CD14-positive monocyte (primary cell): ENCODE results near the gene FTL. TPM values are rescaled to one million over a fixed set of nuclear protein-coding genes. Genes with fewer than 3 reads are reported as not detected.

Experiments used
- DNase-seq, 3 donors: peaks; one replicate each; pipeline ENCODE4 v3.0.0-alpha.2; 2011 to 2022
- H2AFZ ChIP-seq: 2 replicates; pipeline ENCODE4 v1.6.0; 2012; ENCODE audit warnings: mild to moderate bottlenecking, low read depth, low read length, inconsistent platforms; ENCODE audit not compliant: insufficient read depth, poor library complexity, severe bottlenecking
- H3K27ac ChIP-seq, 2 donors: 1 replicate in 1 of 2; 2 replicates in 1 of 2; pipeline ENCODE4 v1.5.1; 2012 to 2013; ENCODE audit warnings: low read length in 2 of 2, control low read depth in 1 of 2, inconsistent platforms in 1 of 2, low read depth in 1 of 2, mild to moderate bottlenecking in 1 of 2
- H3K27me3 ChIP-seq, 2 donors: one replicate each; pipeline versions ENCODE4 v1.6.0 to v1.6.1; 2011 to 2013; ENCODE audit warnings: low read length in 2 of 2; ENCODE audit not compliant: control insufficient read depth in 2 of 2, insufficient read depth in 2 of 2
- H3K36me3 ChIP-seq, 2 donors: replicated peaks in 1 of 2; 1 replicate in 1 of 2; 2 replicates in 1 of 2; pipeline versions ENCODE4 v1.5.1 to v1.6.1; 2012 to 2013; ENCODE audit warnings: low read length in 2 of 2, control low read depth in 1 of 2, inconsistent platforms in 1 of 2, mild to moderate bottlenecking in 1 of 2; ENCODE audit not compliant: insufficient read depth in 2 of 2, control insufficient read depth in 1 of 2
- H3K4me1 ChIP-seq, 2 donors: 1 replicate in 1 of 2; 2 replicates in 1 of 2; pipeline versions ENCODE4 v1.5.1 to v1.6.1; 2012 to 2013; ENCODE audit warnings: low read length in 2 of 2, control low read depth in 1 of 2, inconsistent platforms in 1 of 2, mild to moderate bottlenecking in 1 of 2, moderate library complexity in 1 of 2; ENCODE audit not compliant: insufficient read depth in 2 of 2, control insufficient read depth in 1 of 2
- H3K4me2 ChIP-seq: replicated peaks from 2 replicates; pipeline ENCODE3; 2012; ENCODE audit warnings: low read length, moderate library complexity, mild to moderate bottlenecking; ENCODE audit not compliant: poor library complexity, severe bottlenecking; ENCODE audit errors: extremely low read depth
- H3K4me3 ChIP-seq, 3 experiments: fragments of 200-600 bp in 1 of 3; sonication (generic) in 1 of 3; replicated peaks in 1 of 3; 1 replicate in 2 of 3; 2 replicates in 1 of 3; pipeline ENCODE4 v1.5.1; 2011 to 2013; ENCODE audit warnings: low read length in 3 of 3, mild to moderate bottlenecking in 3 of 3, control low read depth in 2 of 3, low read depth in 2 of 3, inconsistent platforms in 1 of 3, moderate library complexity in 1 of 3
- H3K79me2 ChIP-seq: 2 replicates; pipeline ENCODE4 v1.6.0; 2012; ENCODE audit warnings: mild to moderate bottlenecking, control low read depth, inconsistent platforms, low read length, moderate library complexity; ENCODE audit not compliant: insufficient read depth
- H3K9ac ChIP-seq: 2 replicates; pipeline ENCODE4 v1.6.0; 2017; ENCODE audit warnings: low read length, mild to moderate bottlenecking; ENCODE audit not compliant: insufficient read depth, poor library complexity, severe bottlenecking
- H3K9me3 ChIP-seq, 2 donors: replicated peaks in 1 of 2; 1 replicate in 1 of 2; 2 replicates in 1 of 2; pipeline versions ENCODE4 v1.5.1 to v1.6.1; 2012 to 2013; ENCODE audit warnings: low read length in 2 of 2, control low read depth in 1 of 2; ENCODE audit not compliant: control insufficient read depth in 1 of 2, insufficient read depth in 1 of 2
- H4K20me1 ChIP-seq: 2 replicates; pipeline ENCODE4 v1.6.0; 2012; ENCODE audit warnings: mild to moderate bottlenecking, low read length, control low read depth, moderate library complexity; ENCODE audit not compliant: insufficient read depth
- H3K27ac Mint-ChIP-seq, 7 donors: one replicate each; pipeline ENCODE4 v1.8.0; 2020; ENCODE audit warnings: mild to moderate bottlenecking in 7 of 7, mixed read lengths in 7 of 7, moderate library complexity in 6 of 7, inconsistent platforms in 2 of 7
- H3K27me3 Mint-ChIP-seq, 3 donors: one replicate each; pipeline ENCODE4 v1.8.0; 2021 to 2022; ENCODE audit warnings: low read depth in 3 of 3, mild to moderate bottlenecking in 3 of 3, mixed read lengths in 3 of 3, moderate library complexity in 3 of 3, inconsistent platforms in 1 of 3
- H3K36me3 Mint-ChIP-seq, 2 donors: one replicate each; pipeline ENCODE4 v1.8.0; 2020; ENCODE audit warnings: mixed read lengths in 2 of 2, inconsistent platforms in 1 of 2, mild to moderate bottlenecking in 1 of 2
- H3K4me1 Mint-ChIP-seq: one replicate; pipeline ENCODE4 v1.8.0; 2020; ENCODE audit warnings: mild to moderate bottlenecking, mixed read lengths
- H3K4me3 Mint-ChIP-seq, 2 donors: one replicate each; pipeline ENCODE4 v1.8.0; 2020; ENCODE audit warnings: mild to moderate bottlenecking in 2 of 2, mixed read lengths in 2 of 2, moderate library complexity in 1 of 2
- H3K9me3 Mint-ChIP-seq, 7 donors: one replicate each; pipeline ENCODE4 v1.8.0; 2020 to 2022; ENCODE audit warnings: mixed read lengths in 7 of 7, mild to moderate bottlenecking in 6 of 7, moderate library complexity in 6 of 7, inconsistent platforms in 2 of 7
- CTCF ChIP-seq: fragments of 200-600 bp; IDR thresholded peaks from one replicate; pipeline ENCODE4 v1.8.0; 2022; ENCODE audit warnings: antibody characterized with exemption, mild to moderate bottlenecking
- WGBS: methylation state at CpG from one replicate; pipeline ENCODE4 v1.1.5; 2013; ENCODE audit warnings: missing lambda C conversion rate; ENCODE audit not compliant: insufficient coverage; 5-methylcytosine and 5-hydroxymethylcytosine counted together
- intact Hi-C, 2 donors: fragments of 100-400 bp; cut with micrococcal nuclease; formaldehyde crosslinking; loops; one replicate each; pipeline versions ENCODE4 v1.15.0 to v1.15.1; 2023
- polyA plus RNA-seq, 3 donors: library from polyadenylated mRNA; depleted of rRNA in 1 of 3; unstranded in 2 of 3; stranded (reverse) in 1 of 3; fragments of 300-500 nt in 2 of 3; fragments of >200 nt in 1 of 3; fragmentation: Illumina TruSeq in 2 of 3; gene quantifications; 1 replicate in 2 of 3; 2 replicates in 1 of 3; pipeline ENCODE4 v1.2.3, GENCODE V29; 2012 to 2021

FTL gene
- polyA plus RNA-seq, 3 donors: 4,468 to 26,681 (median 23,650) TPM

GRCh38 chr19:48943081-48943480, 22.0 kb upstream of the FTL start:
- Mint-ChIP-seq H3K9me3 (peaks cover 11 to 28% (median 25%) of the 10 kb centered on the region in 7 donors), H3K27me3 (peaks cover 0 to 7% (median 4%) of the 10 kb centered on the region in 3 donors), H3K4me3 (no peak overlapping the region), H3K27ac (no peak overlapping the region), H3K4me1 (no peaks in the 10 kb centered on the region), H3K36me3 (no peaks in the 10 kb centered on the region)
- Histone ChIP-seq H4K20me1 (no peaks in the 10 kb centered on the region), H3K79me2 (no peaks in the 10 kb centered on the region), H3K4me3 (no peak overlapping the region), H3K27me3 (no peaks in the 10 kb centered on the region), H3K36me3 (no peaks in the 10 kb centered on the region), H3K4me1 (no peaks in the 10 kb centered on the region), H2AFZ (no peak overlapping the region), H3K9ac (no peak overlapping the region), H3K27ac (no peak overlapping the region), H3K9me3 (peaks cover 16 to 29% of the 10 kb centered on the region in 2 donors), H3K4me2 (no peak overlapping the region)
- no peak for TF ChIP-seq CTCF
- 92% methylated on average over 1 of the region's 6 CpGs for WGBS
- DNase-seq: no peak
- intact Hi-C loops: no loop called here

DNA sequence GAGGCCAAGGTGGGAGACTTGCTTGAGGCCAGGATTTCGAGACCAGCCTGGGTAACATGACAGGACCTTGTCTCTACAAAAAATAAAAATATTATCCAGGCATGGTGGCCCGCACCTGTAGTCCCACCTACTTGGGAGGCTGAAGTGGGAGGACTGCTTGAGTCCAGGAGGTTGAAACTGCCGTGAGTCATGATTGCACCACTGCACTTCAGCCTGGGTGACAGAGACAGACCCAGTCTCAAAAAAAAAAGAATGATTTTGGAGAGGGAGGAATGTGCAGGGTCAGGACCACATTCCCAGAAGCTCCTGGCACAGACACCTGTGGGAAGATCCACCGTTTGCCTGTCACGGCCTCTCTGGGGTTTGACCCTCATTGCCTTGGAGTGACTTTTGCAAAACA, 19.7 kb upstream of the FTL start:
- Histone ChIP-seq H3K9ac (no peak overlapping the region), H3K36me3 (no peaks in the 10 kb centered on the region), H3K9me3 (peaks cover 16 to 38% of the 10 kb centered on the region in 2 donors), H3K79me2 (no peaks in the 10 kb centered on the region), H4K20me1 (no peaks in the 10 kb centered on the region), H2AFZ (no peak overlapping the region), H3K27me3 (no peaks in the 10 kb centered on the region), H3K4me1 (no peaks in the 10 kb centered on the region), H3K27ac (no peak overlapping the region), H3K4me3 (no peak overlapping the region), H3K4me2 (no peak overlapping the region)
- WGBS: 81% methylated on average over 4 of the region's 5 CpGs
- Mint-ChIP-seq H3K27ac (no peak overlapping the region), H3K36me3 (no peaks in the 10 kb centered on the region), H3K9me3 (peaks cover 14 to 39% (median 28%) of the 10 kb centered on the region in 7 donors), H3K4me1 (peaks cover 4% of the 10 kb centered on the region), H3K27me3 (peaks cover 0 to 5% (median 5%) of the 10 kb centered on the region in 3 donors), H3K4me3 (no peak overlapping the region)
- no peak for TF ChIP-seq CTCF
- no peak for DNase-seq
- intact Hi-C loops: no loop called here
